ENCODE results near the gene HSD17B3. TPM values are rescaled to one million over a fixed set of nuclear protein-coding genes. Genes with fewer than 3 reads are reported as not detected.
"Not testable (repeated sequence)": the region's sequence is repeated elsewhere in the genome, so short reads cannot be mapped to it uniquely, and the experiment has no call there.

Gene HSD17B3
- total RNA-seq, 4 donors from 2014 or later, result 1.2 to 1.7 (median 1.5) TPM; not detected in 1

- Histone ChIP-seq H3K36me3 (no peaks in the 10 kb centered on the region), H3K4me1 (no peaks in the 10 kb centered on the region), H3K27ac (no peak overlapping the region), H3K27me3 (peaks cover 12% of the 10 kb centered on the region), H3K4me3 (no peak overlapping the region), H3K9me3 (no peaks in the 10 kb centered on the region)
- DNase-seq (ENCODE audit: low spot score in 2 of 2), result no peak
- WGBS, result 40% methylated on average over 3 of the region's 3 CpGs
- TF ChIP-seq CTCF (IDR thresholded peaks at IDR 0.05), result no peak
- peak in 1 of 3 donors; percentile 14 for TF ChIP-seq POLR2AphosphoS5 (IDR thresholded peaks at IDR 0.05)
These were observed 60.6 kb downstream of the HSD17B3 start for GRCh38 chr9:96241391-96241809.

- no peaks in the 10 kb centered on the region for H3K9me3 ChIP-seq
- no peak for DNase-seq (ENCODE audit: low spot score in 2 of 2)
- WGBS, result 74% methylated on average over 5 of the region's 5 CpGs
- H3K27ac ChIP-seq, result no peak overlapping the region
- H3K4me3 ChIP-seq, result no peak overlapping the region
- peaks cover 12% of the 10 kb centered on the region for H3K27me3 ChIP-seq
- no peaks in the 10 kb centered on the region for H3K36me3 ChIP-seq
- peaks cover 6% of the 10 kb centered on the region for H3K4me1 ChIP-seq
- TF ChIP-seq EP300 (IDR thresholded peaks at IDR 0.05) (no peak), POLR2A (IDR thresholded peaks at IDR 0.05) (no peak), POLR2AphosphoS5 (IDR thresholded peaks at IDR 0.05) (no peak), CTCF (IDR thresholded peaks at IDR 0.05) (no peak)
These were observed 65.0 kb downstream of the HSD17B3 start for GRCh38 chr9:96236854-96237550.

GRCh38 chr9:96236337-96236736 lies 65.6 kb downstream of the HSD17B3 start:
- H3K27ac ChIP-seq; H3K9me3 ChIP-seq; H3K36me3 ChIP-seq; H3K4me3 ChIP-seq; H3K4me1 ChIP-seq; DNase-seq (ENCODE audit: low spot score in 2 of 2): not testable (repeated sequence)
- WGBS, result 87% methylated on average over 6 of the region's 6 CpGs
- H3K27me3 ChIP-seq, result peaks cover 12% of the 10 kb centered on the region

DNA sequence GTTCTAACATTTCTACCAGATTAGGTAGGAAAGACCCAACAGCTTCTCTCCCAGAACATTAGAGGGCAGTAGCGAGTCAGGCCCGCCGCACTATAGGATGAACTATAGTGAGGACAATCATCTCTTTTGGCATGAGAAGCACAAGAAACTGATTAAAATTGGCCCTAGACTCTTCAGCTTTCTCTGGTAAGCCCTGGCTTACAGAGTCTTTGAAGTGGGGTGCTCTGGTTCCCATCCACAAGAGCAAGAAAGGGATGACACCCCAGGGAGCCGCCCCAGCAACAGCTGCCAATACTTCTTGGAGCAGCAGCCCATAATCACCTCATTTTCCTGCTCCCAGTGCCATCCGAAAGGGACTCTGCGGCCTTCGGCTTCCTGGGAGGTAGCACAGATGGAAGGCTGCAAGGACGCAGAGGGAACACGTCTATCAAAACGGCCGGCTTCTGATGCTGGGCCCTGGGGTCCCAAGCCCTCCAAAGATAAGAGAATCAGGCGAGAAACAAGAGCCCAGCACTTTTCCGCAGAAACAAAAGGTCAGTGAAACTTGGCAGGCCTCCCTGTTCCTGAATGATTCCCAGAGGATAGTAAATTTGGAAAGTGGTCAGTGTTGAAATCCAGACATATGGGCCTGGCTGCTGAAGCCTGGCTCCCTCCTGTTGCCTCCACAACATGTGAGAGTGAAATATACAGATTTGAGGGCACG lies 69.3 kb downstream of the HSD17B3 start:
- TF ChIP-seq POLR2A (IDR thresholded peaks at IDR 0.05) (no peak), CTCF (IDR thresholded peaks at IDR 0.05) (peak in 1 of 2 donors; percentile 86), EP300 (IDR thresholded peaks at IDR 0.05) (no peak)
- H3K27ac ChIP-seq, result peak overlapping the region; percentile 25
- peaks cover 6% of the 10 kb centered on the region for H3K4me1 ChIP-seq
- no peak overlapping the region for H3K4me3 ChIP-seq
- H3K36me3 ChIP-seq, result no peaks in the 10 kb centered on the region
- WGBS, result 50% methylated on average over 14 of the region's 14 CpGs
- H3K9me3 ChIP-seq, result no peaks in the 10 kb centered on the region
- H3K27me3 ChIP-seq, result peaks cover 3% of the 10 kb centered on the region
- DNase-seq (ENCODE audit: low spot score in 2 of 2), result no peak

- peaks cover 6% of the 10 kb centered on the region for H3K4me1 ChIP-seq
- no peak overlapping the region for H3K27ac ChIP-seq
- no peak overlapping the region for H3K4me3 ChIP-seq
- H3K27me3 ChIP-seq, result peaks cover 3% of the 10 kb centered on the region
- TF ChIP-seq POLR2A (IDR thresholded peaks at IDR 0.05) (no peak), CTCF (IDR thresholded peaks at IDR 0.05) (no peak), EP300 (IDR thresholded peaks at IDR 0.05) (no peak), POLR2AphosphoS5 (IDR thresholded peaks at IDR 0.05) (no peak)
- DNase-seq (ENCODE audit: low spot score in 2 of 2), result no peak
- 60% methylated on average over 11 of the region's 11 CpGs for WGBS
- no peaks in the 10 kb centered on the region for H3K9me3 ChIP-seq
- no peaks in the 10 kb centered on the region for H3K36me3 ChIP-seq
These were observed 69.8 kb downstream of the HSD17B3 start for GRCh38 chr9:96232164-96232538.

All from suprapubic skin (tissue), 4 donors.